ENCODE results near the gene ZNF791. TPM values are rescaled to one million over a fixed set of nuclear protein-coding genes. Genes with fewer than 3 reads are reported as not detected.
"Not testable (repeated sequence)": the region's sequence is repeated elsewhere in the genome, so short reads cannot be mapped to it uniquely, and the experiment has no call there.

Gene ZNF791
- total RNA-seq, 1 donor from 2014 or later: 26.1 TPM

DNA sequence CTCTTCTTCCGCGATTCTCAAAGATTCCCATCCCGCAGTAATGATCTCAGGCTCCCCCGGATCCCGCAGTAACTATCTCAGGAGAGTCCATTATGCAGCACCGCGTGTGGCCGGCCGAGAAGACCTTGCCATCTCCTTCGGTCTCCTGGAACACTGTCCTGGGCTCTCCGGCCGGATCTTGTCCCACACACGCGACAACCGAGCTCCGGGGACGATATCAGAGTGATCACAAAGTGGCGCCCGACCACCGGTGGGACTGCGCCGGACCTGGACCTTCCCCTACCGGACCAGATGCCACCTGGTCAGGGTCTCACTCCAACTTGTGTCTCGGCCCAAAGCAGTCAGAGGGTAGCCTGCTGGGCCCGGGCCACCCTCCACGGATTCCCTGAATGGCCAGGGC lies 31.8 kb downstream of the ZNF791 start:
- Mint-ChIP-seq H3K9me3 (ENCODE audit: unreplicated experiment) (no peaks in the 10 kb centered on the region), H3K36me3 (ENCODE audit: unreplicated experiment) (peaks cover 1% of the 10 kb centered on the region), H3K27me3 (ENCODE audit: unreplicated experiment) (no peaks in the 10 kb centered on the region), H3K27ac (ENCODE audit: unreplicated experiment) (no peak overlapping the region), H3K4me1 (ENCODE audit: unreplicated experiment) (peaks cover 6% of the 10 kb centered on the region), H3K4me3 (ENCODE audit: unreplicated experiment) (no peak overlapping the region)
- no peak for TF ChIP-seq CTCF (IDR thresholded peaks at IDR 0.05)
- DNase-seq (ENCODE audit: extremely low spot score, unreplicated experiment): no peak

DNA sequence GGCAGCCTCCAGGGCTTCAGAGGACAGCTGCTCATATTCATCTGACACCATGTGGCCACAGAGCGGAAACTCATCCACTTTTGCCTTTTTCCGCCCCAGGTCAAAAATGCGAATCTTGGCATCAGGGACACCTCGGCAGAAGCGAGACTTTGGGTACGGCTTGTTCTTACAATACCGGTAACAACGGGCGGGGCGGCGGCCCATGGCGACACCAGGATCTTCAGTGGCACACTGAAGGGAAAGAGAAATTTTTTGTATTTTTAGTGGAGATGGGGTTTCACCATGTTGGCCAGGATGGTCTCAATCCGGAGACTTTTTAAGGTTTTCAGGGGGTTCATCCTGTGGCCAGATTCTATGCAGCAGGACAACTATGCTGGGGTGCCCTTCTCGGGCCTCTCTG lies 33.0 kb downstream of the ZNF791 start:
- H3K27ac Mint-ChIP-seq (ENCODE audit: unreplicated experiment); DNase-seq (ENCODE audit: extremely low spot score, unreplicated experiment); H3K9me3 Mint-ChIP-seq (ENCODE audit: unreplicated experiment); H3K27me3 Mint-ChIP-seq (ENCODE audit: unreplicated experiment); H3K4me3 Mint-ChIP-seq (ENCODE audit: unreplicated experiment); H3K4me1 Mint-ChIP-seq (ENCODE audit: unreplicated experiment); H3K36me3 Mint-ChIP-seq (ENCODE audit: unreplicated experiment): not testable (repeated sequence)

- no peak for TF ChIP-seq CTCF (IDR thresholded peaks at IDR 0.05)
- Mint-ChIP-seq H3K27ac (ENCODE audit: unreplicated experiment) (no peak overlapping the region), H3K9me3 (ENCODE audit: unreplicated experiment) (no peaks in the 10 kb centered on the region), H3K4me3 (ENCODE audit: unreplicated experiment) (no peak overlapping the region), H3K27me3 (ENCODE audit: unreplicated experiment) (no peaks in the 10 kb centered on the region), H3K4me1 (ENCODE audit: unreplicated experiment) (no peaks in the 10 kb centered on the region), H3K36me3 (ENCODE audit: unreplicated experiment) (peaks cover 6% of the 10 kb centered on the region)
- no peak for DNase-seq (ENCODE audit: extremely low spot score, unreplicated experiment)
Measured at GRCh38 chr19:12646551-12646950, 35.8 kb downstream of the ZNF791 start.

- Mint-ChIP-seq H3K27ac (ENCODE audit: unreplicated experiment) (no peak overlapping the region), H3K36me3 (ENCODE audit: unreplicated experiment) (peaks cover 10% of the 10 kb centered on the region), H3K9me3 (ENCODE audit: unreplicated experiment) (no peaks in the 10 kb centered on the region), H3K4me1 (ENCODE audit: unreplicated experiment) (no peaks in the 10 kb centered on the region), H3K4me3 (ENCODE audit: unreplicated experiment) (no peak overlapping the region), H3K27me3 (ENCODE audit: unreplicated experiment) (no peaks in the 10 kb centered on the region)
- DNase-seq (ENCODE audit: extremely low spot score, unreplicated experiment): no peak
- no peak for TF ChIP-seq CTCF (IDR thresholded peaks at IDR 0.05)
Measured at GRCh38 chr19:12647047-12647446, 36.3 kb downstream of the ZNF791 start.

DNA sequence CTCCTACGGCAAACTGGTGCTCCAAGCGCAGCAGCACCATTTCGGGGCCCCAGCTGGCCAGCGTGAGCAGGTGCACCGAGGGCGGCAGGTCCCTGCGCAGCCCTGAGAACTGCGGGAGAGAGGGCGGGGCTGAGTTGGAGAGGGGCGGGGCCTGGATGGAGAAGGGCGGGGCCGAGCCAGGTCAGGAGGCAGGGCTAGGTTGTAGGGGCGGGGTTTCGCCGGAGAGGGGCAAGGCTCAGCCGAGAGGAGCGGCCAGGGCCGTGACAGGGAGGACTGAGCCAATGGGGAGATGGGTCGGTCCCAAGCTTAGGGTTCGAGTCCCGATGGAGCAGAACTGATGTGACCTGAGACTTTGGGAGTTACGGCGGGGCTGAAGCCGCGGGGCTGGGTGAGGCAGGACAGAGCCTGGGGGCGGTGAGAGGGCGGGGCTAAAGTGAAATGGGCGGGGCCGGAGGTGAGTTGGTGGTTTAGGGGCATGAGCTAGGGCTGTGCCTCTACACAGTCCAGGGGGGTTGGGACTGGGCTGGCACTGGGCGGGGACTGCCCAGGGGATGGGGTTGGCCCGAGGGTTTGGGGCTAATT lies 36.9 kb downstream of the ZNF791 start:
- no peak for DNase-seq (ENCODE audit: extremely low spot score, unreplicated experiment)
- Mint-ChIP-seq H3K9me3 (ENCODE audit: unreplicated experiment) (no peaks in the 10 kb centered on the region), H3K4me3 (ENCODE audit: unreplicated experiment) (no peak overlapping the region), H3K36me3 (ENCODE audit: unreplicated experiment) (peaks cover 10% of the 10 kb centered on the region), H3K27me3 (ENCODE audit: unreplicated experiment) (no peaks in the 10 kb centered on the region), H3K4me1 (ENCODE audit: unreplicated experiment) (no peaks in the 10 kb centered on the region), H3K27ac (ENCODE audit: unreplicated experiment) (no peak overlapping the region)
- TF ChIP-seq CTCF (IDR thresholded peaks at IDR 0.05): no peak

DNA sequence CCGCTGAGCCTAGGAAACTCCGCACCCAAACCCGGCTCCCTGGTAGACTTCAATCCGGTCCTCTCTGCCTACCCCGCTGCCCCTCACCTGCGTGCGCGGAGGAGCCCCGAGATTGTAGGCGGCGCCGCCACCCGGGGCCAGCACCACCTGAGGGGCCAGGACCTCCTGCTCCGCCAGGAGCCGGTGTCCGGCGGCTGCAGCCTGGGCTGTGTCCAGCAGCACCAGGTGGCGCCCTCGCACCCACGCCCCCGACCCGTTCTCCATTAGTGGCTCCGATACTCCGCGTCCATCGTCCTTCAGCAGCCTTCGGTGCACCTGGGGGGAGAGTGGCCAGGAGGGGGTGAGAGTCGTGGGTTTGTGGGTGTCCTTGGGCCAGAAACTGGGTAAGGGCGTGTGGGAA lies 37.4 kb downstream of the ZNF791 start:
- H3K27me3 Mint-ChIP-seq (ENCODE audit: unreplicated experiment): no peaks in the 10 kb centered on the region
- peaks cover 10% of the 10 kb centered on the region for H3K36me3 Mint-ChIP-seq (ENCODE audit: unreplicated experiment)
- no peak overlapping the region for H3K4me3 Mint-ChIP-seq (ENCODE audit: unreplicated experiment)
- no peak for DNase-seq (ENCODE audit: extremely low spot score, unreplicated experiment)
- H3K4me1 Mint-ChIP-seq (ENCODE audit: unreplicated experiment): no peaks in the 10 kb centered on the region
- TF ChIP-seq CTCF (IDR thresholded peaks at IDR 0.05): no peak
- no peak overlapping the region for H3K27ac Mint-ChIP-seq (ENCODE audit: unreplicated experiment)
- no peaks in the 10 kb centered on the region for H3K9me3 Mint-ChIP-seq (ENCODE audit: unreplicated experiment)

All from osteocyte (in vitro differentiated cells).